Heart left ventricle (tissue), 16 donors: ENCODE measurements around the gene LRRC3. TPM values are rescaled to one million over a fixed set of nuclear protein-coding genes. Genes with fewer than 3 reads are reported as not detected.

Experiments used
- ATAC-seq, 4 donors: fragments of 200-7000 bp; cut with Tn5 transposase; one replicate each; pipeline ENCODE4 v1.9.1; 2020 to 2022; ENCODE audit warnings: moderate library complexity in 4 of 4, mild to moderate bottlenecking in 3 of 4, moderate number of reproducible peaks in 1 of 4
- DNase-seq, 5 donors: peaks; one replicate each; pipeline ENCODE4 v3.0.0-alpha.2; 2020
- H3K27ac ChIP-seq, 12 donors: fragments of 200-600 bp; sonication (generic) in 4 of 12; one replicate each; pipeline versions ENCODE4 v1.5.0 to v1.8.0; 2016 to 2022; ENCODE audit warnings: mild to moderate bottlenecking in 2 of 12
- H3K27me3 ChIP-seq, 9 donors: fragments of 200-600 bp; sonication (generic) in 2 of 9; one replicate each; pipeline versions ENCODE4 v1.5.1 to v1.8.0; 2016 to 2022; ENCODE audit warnings: mild to moderate bottlenecking in 3 of 9
- H3K36me3 ChIP-seq, 9 donors: fragments of 200-600 bp; sonication (generic) in 2 of 9; one replicate each; pipeline versions ENCODE4 v1.5.0 to v1.8.0; 2018 to 2022; ENCODE audit warnings: mild to moderate bottlenecking in 2 of 9
- H3K4me1 ChIP-seq, 12 donors: fragments of 200-600 bp; sonication (generic) in 4 of 12; one replicate each; pipeline versions ENCODE4 v1.5.0 to v1.8.0; 2016 to 2022; ENCODE audit warnings: mild to moderate bottlenecking in 3 of 12
- H3K4me3 ChIP-seq, 12 donors: fragments of 200-600 bp; sonication (generic) in 4 of 12; one replicate each; pipeline versions ENCODE4 v1.5.0 to v1.8.0; 2017 to 2022; ENCODE audit warnings: mild to moderate bottlenecking in 9 of 12, moderate library complexity in 4 of 12
- H3K9me3 ChIP-seq, 12 donors: fragments of 200-600 bp; sonication (generic) in 4 of 12; one replicate each; pipeline versions ENCODE4 v1.5.0 to v1.8.0; 2016 to 2022; ENCODE audit warnings: mild to moderate bottlenecking in 1 of 12
- POLR2A ChIP-seq, 2 donors: fragments of 450-650 bp; IDR thresholded peaks; one replicate each; pipeline ENCODE4 v1.6.1; 2017; ENCODE audit warnings: antibody characterized with exemption in 2 of 2, mild to moderate bottlenecking in 2 of 2, moderate library complexity in 2 of 2
- WGBS, 4 donors: extraction: QIAGEN DNeasy Blood & Tissue Kit in 2 of 4; methylation state at CpG; one replicate each; pipeline versions ENCODE4 v1.1.5 to v1.1.7; 2013 to 2018; 5-methylcytosine and 5-hydroxymethylcytosine counted together
- intact Hi-C, 10 donors: fragments of 100-400 bp; cut with DNase I; formaldehyde crosslinking; loops; one replicate each; pipeline versions ENCODE4 v1.11.1 to v1.14.2; 2022
- polyA plus RNA-seq, 2 donors: library from polyadenylated mRNA; stranded (reverse); fragments of 200-250 nt; gene quantifications; one replicate each; pipeline ENCODE4 v1.2.3, GENCODE V29; 2013
- total RNA-seq, 9 donors: library from RNA; depleted of rRNA in 2 of 9; stranded (reverse); fragments of >200 nt in 2 of 9; fragmentation: NEBNext Ultra II Directional in 3 of 9; extraction: Animal tissue kit (Norgen Biotek cat#: 25700) in 3 of 9; gene quantifications; one replicate each; pipeline versions ENCODE4 v1.1.0 to v1.2.4, GENCODE V29; 2016 to 2023
- TF ChIP-seq, protein P1 (sequence below), 12 donors: fragments of 200-600 bp; sonication (generic) in 4 of 12; IDR thresholded peaks; one replicate each; pipeline versions ENCODE4 v1.5.0 to v1.8.0; 2018 to 2022; ENCODE audit warnings: antibody characterized with exemption in 12 of 12, mild to moderate bottlenecking in 5 of 12
- donor health status: ischemic (EF 13 %, LVEDD 7.1; RV severe dilation, severe dysfunction).
- donor health status: healthy with polysubstance abuse.
- donor health status: DM: no; HTN: yes; CAD: no.
- donor health status: DM: no; HTN: no; CAD: no.
- donor health status: ischemic (EF 25% LVEDD 6.9; RV normal size, moderate dysfunction).
- donor health status: ischemic (EF 25% LVEDD 5.7; RV mildly dilated, moderate dysfunction).
- donor health status: healthy.
- donor health status: DM: yes; HTN: yes; CAD: no.
- donor health status: ischemic (EF 35%, LVEDD 5.7; RV mildly dilated, moderate dysfunction).
- donor health status: nonischemic (EF 11% LVEDD 7.7; RV severe dilation, severe dysfunction).
- donor health status: DM: yes; HTN: yes; CAD: no.
- donor health status: PGD.
- donor health status: ischemic (EF 29% LVEDD 5.4; RV normal size, mild dysfunction).
- donor health status: nonischemic (EF 23%, LVEDD 6.1; RV moderate dilation, normal function).

The LRRC3 gene
- total and polyA plus RNA-seq, 11 donors, result 1.4 to 5.8 (median 2.3) TPM

GRCh38 chr21:44418876-44419230 is 36.5 kb upstream of the LRRC3 start:
- Histone ChIP-seq H3K4me1 (no peaks in the 10 kb centered on the region), H3K27me3 (peaks cover 0 to 14% (median 0%) of the 10 kb centered on the region in 9 donors), H3K4me3 (no peak overlapping the region), H3K36me3 (peaks cover 0 to 62% (median 0%) of the 10 kb centered on the region in 9 donors), H3K9me3 (no peaks in the 10 kb centered on the region), H3K27ac (no peak overlapping the region)
- ATAC-seq (no peak), DNase-seq (peak in 1 of 5 donors; percentile 38)
- intact Hi-C loops, result no loop called here
- no peak for TF ChIP-seq POLR2A (IDR thresholded peaks at IDR 0.05)
- TF ChIP-seq, protein P1, sequence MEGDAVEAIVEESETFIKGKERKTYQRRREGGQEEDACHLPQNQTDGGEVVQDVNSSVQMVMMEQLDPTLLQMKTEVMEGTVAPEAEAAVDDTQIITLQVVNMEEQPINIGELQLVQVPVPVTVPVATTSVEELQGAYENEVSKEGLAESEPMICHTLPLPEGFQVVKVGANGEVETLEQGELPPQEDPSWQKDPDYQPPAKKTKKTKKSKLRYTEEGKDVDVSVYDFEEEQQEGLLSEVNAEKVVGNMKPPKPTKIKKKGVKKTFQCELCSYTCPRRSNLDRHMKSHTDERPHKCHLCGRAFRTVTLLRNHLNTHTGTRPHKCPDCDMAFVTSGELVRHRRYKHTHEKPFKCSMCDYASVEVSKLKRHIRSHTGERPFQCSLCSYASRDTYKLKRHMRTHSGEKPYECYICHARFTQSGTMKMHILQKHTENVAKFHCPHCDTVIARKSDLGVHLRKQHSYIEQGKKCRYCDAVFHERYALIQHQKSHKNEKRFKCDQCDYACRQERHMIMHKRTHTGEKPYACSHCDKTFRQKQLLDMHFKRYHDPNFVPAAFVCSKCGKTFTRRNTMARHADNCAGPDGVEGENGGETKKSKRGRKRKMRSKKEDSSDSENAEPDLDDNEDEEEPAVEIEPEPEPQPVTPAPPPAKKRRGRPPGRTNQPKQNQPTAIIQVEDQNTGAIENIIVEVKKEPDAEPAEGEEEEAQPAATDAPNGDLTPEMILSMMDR (IDR thresholded peaks at IDR 0.05), result no peak
- WGBS, 4 donors, result 90 to 94% (median 92%) methylated on average over 7 to 8 of the region's 8 CpGs

DNA sequence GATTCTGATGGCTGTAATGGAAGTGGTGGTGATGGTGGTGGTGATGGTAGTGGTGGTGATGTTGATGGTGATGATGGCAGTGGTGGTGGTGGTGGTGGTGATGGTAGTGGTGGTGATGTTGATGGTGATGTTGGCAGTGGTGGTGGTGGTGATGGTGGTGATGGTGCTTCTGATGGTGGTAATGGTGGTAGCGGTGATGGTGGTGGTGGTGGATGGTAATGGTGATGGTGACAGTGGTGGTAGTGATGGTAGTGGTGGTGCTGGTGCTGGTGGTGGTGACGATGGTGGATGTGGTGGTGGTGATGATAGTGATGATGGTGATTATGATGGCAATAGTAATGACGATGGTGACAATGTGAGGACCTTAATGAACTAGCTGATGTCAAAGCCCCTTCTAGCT is 35.6 kb upstream of the LRRC3 start:
- H3K27me3 ChIP-seq, result peaks cover 0 to 14% (median 0%) of the 10 kb centered on the region in 9 donors
- WGBS, 4 donors, result 92 to 96% (median 95%) methylated on average over 3 of the region's 3 CpGs

DNA sequence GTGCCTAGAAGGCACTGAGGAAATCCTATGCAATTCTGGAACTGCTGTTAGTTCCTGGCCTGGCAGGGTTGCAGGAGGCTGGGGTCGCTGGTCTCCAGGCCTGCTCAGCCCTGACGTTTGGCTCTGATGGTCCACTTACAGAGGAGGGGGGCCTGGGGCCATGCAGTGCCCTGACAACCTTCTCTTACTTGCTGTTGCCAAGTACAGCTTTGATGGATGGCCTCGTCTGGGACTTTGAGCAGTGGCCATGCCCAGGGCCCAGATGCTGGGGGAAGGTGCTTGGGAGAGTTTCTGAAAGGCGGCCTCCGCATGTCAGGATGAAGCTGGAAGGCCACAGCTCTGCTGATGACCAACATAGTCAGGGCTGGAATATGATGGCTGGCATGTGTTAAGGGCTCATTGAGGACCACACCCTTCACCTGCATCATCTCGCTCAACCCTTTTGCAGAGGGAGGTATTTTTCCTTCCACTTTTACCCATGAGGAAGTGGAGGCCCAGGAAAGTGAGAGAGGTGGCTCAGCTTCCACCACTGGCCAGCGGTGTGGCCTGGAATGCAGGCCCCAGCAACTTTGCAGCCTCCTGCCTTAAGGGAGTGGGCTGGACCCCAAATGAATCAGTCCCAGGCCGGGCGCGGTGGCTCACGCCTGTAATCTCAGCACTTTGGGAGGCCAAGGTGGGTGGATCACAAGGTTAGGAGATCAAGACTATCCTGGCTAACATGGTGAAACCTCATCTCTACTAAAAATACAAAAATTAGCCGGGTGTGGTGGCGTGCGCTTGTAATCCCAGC is 34.7 kb upstream of the LRRC3 start:
- peaks cover 0 to 51% (median 0%) of the 10 kb centered on the region in 9 donors for H3K36me3 ChIP-seq
- H3K27me3 ChIP-seq, result peaks cover 0 to 13% (median 0%) of the 10 kb centered on the region in 9 donors
- no peak for ATAC-seq
- TF ChIP-seq POLR2A (IDR thresholded peaks at IDR 0.05), result no peak
- TF ChIP-seq, protein P1 (IDR thresholded peaks at IDR 0.05), result no peak
- DNase-seq, result peak in 1 of 5 donors; percentile 20
- no peaks in the 10 kb centered on the region for H3K9me3 ChIP-seq
- no peak overlapping the region for H3K4me3 ChIP-seq
- intact Hi-C loops, result loop anchor here in 1 of 10 donors (10.0 kb wide), 1 partner anchor 56 kb away; no protein-coding TSS in a partner anchor
- H3K27ac ChIP-seq, result no peak overlapping the region
- 81 to 89% (median 86%) methylated on average over 11 to 14 of the region's 14 CpGs for WGBS, 4 donors
- no peaks in the 10 kb centered on the region for H3K4me1 ChIP-seq

More for the DNA sequence above, 35.6 kb upstream of the LRRC3 start:
- Histone ChIP-seq H3K4me1 (no peaks in the 10 kb centered on the region), H3K27ac (no peak overlapping the region), H3K9me3 (no peaks in the 10 kb centered on the region), H3K4me3 (no peak overlapping the region), H3K36me3 (peaks cover 0 to 59% (median 0%) of the 10 kb centered on the region in 9 donors)
- TF ChIP-seq POLR2A (IDR thresholded peaks at IDR 0.05), result no peak
- intact Hi-C loops, result loop anchor here in 1 of 10 donors (10.0 kb wide), 1 partner anchor 55 kb away; no protein-coding TSS in a partner anchor
- ATAC-seq, result no peak
- no peak for DNase-seq

GRCh38 chr21:44421901-44422840 is 33.1 kb upstream of the LRRC3 start:
- H3K36me3 ChIP-seq, result peaks cover 0 to 56% (median 0%) of the 10 kb centered on the region in 9 donors

More at GRCh38 chr21:44421901-44422840, 33.1 kb upstream of the LRRC3 start:
- Histone ChIP-seq H3K4me1 (no peaks in the 10 kb centered on the region), H3K9me3 (no peaks in the 10 kb centered on the region), H3K27me3 (peaks cover 0 to 11% (median 0%) of the 10 kb centered on the region in 9 donors), H3K4me3 (no peak overlapping the region), H3K27ac (no peak overlapping the region)
- DNase-seq (peak in 2 of 5 donors; percentile 9 to 40), ATAC-seq (no peak)
- intact Hi-C loops, result loop anchor here in 1 of 10 donors (10.0 kb wide), 1 partner anchor 57 kb away; no protein-coding TSS in a partner anchor
- no peak for TF ChIP-seq POLR2A (IDR thresholded peaks at IDR 0.05)
- 83 to 87% (median 85%) methylated on average over 25 of the region's 26 CpGs for WGBS, 4 donors
